HG02678 (cell line): ENCODE results near the gene MAP1LC3B.

Source experiments
- ATAC-seq: cut with Tn5 transposase; IDR thresholded peaks from one replicate; pipeline ENCODE4 v1.9.1; 2021; ENCODE audit warnings: mild to moderate bottlenecking, moderate library complexity; ENCODE audit not compliant: unreplicated experiment

Gene MAP1LC3B

GRCh38 chr16:87451563-87452210 lies 59.6 kb downstream of the MAP1LC3B start:
- no peak for ATAC-seq

DNA sequence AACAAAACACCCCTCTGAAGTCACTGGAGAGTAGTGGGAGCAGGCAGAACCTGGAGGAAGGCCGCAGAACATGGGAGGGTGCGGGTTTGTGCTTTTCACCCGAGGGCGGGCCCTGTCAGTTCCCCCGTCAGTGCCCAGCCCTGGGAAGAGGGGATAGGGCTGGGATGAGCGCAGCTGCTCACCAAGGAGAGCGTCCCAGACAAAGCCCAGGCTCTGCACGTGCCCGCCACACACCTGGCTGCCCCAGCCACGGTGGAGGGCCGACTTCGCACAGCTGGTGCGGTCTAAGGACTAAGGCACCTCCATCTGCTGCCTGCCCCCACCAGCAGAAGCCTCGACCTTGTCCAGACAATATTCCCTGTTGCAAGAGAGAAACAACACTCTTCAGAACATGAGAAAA lies 61.2 kb downstream of the MAP1LC3B start:
- no peak for ATAC-seq
